CD4-positive, alpha-beta T cell (primary cell): ENCODE measurements around the gene MEI1. TPM values are rescaled to one million over a fixed set of nuclear protein-coding genes. Genes with fewer than 3 reads are reported as not detected.

Experiments used
- ATAC-seq: fragments of 200-7000 bp; cut with Tn5 transposase; one replicate; pipeline ENCODE4 v1.10.0; 2022; ENCODE audit warnings: mild to moderate bottlenecking; ENCODE audit not compliant: poor library complexity
- CTCF ChIA-PET: fragments of 350-600 bp; sonication (Branson Sonifier 250); formaldehyde crosslinking; loops from one replicate; lab custom pipeline; 2021; ENCODE audit warnings: antibody characterized with exemption, inconsistent platforms; lab: Charles Lee
- POLR2A ChIA-PET: fragments of 350-600 bp; sonication (Branson Sonifier 250); formaldehyde crosslinking; loops from one replicate; lab custom pipeline; 2021; ENCODE audit warnings: antibody characterized with exemption, inconsistent platforms; lab: Charles Lee
- DNase-seq, 14 experiments: peaks; one replicate each; pipeline ENCODE4 v3.0.0-alpha.2; 2013 to 2020; ENCODE audit warnings: mixed read lengths in 2 of 14
- H3K27ac ChIP-seq, 2 donors: one replicate each; pipeline versions ENCODE4 v1.5.1 to v1.7.0; 2013; ENCODE audit warnings: low read length in 2 of 2, low read depth in 1 of 2, mild to moderate bottlenecking in 1 of 2
- H3K27me3 ChIP-seq, 2 experiments: 1 replicate in 1 of 2; 2 replicates in 1 of 2; pipeline versions ENCODE4 v1.6.1 to v1.7.0; 2013; ENCODE audit warnings: low read length in 2 of 2, control low read depth in 1 of 2, mild to moderate bottlenecking in 1 of 2, moderate library complexity in 1 of 2; ENCODE audit not compliant: insufficient read depth in 2 of 2, control insufficient read depth in 1 of 2
- H3K36me3 ChIP-seq: one replicate; pipeline ENCODE4 v1.6.1; 2013; ENCODE audit warnings: low read length, control low read depth; ENCODE audit not compliant: insufficient read depth
- H3K4me1 ChIP-seq: one replicate; pipeline ENCODE4 v1.6.1; 2013; ENCODE audit warnings: low read length, control low read depth; ENCODE audit not compliant: insufficient read depth
- H3K4me3 ChIP-seq: one replicate; pipeline ENCODE4 v1.5.1; 2013; ENCODE audit warnings: mild to moderate bottlenecking, low read length, moderate library complexity
- H3K9me3 ChIP-seq, 2 experiments: 1 replicate in 1 of 2; 2 replicates in 1 of 2; pipeline versions ENCODE4 v1.6.1 to v1.7.0; 2013; ENCODE audit warnings: low read length in 2 of 2, mild to moderate bottlenecking in 2 of 2, control low read depth in 1 of 2, moderate library complexity in 1 of 2; ENCODE audit not compliant: control insufficient read depth in 1 of 2, insufficient read depth in 1 of 2
- H3K27ac Mint-ChIP-seq: one replicate; pipeline ENCODE4 v1.8.0; 2020; ENCODE audit warnings: mixed read lengths
- H3K27me3 Mint-ChIP-seq: one replicate; pipeline ENCODE4 v1.8.0; 2021; ENCODE audit warnings: mixed read lengths
- H3K36me3 Mint-ChIP-seq: one replicate; pipeline ENCODE4 v1.8.0; 2021; ENCODE audit warnings: low read depth, mixed read lengths
- H3K4me1 Mint-ChIP-seq: one replicate; pipeline ENCODE4 v1.8.0; 2021; ENCODE audit warnings: low read depth, mixed read lengths
- H3K4me3 Mint-ChIP-seq: one replicate; pipeline ENCODE4 v1.8.0; 2020; ENCODE audit warnings: mild to moderate bottlenecking, mixed read lengths
- H3K9me3 Mint-ChIP-seq: one replicate; pipeline ENCODE4 v1.8.0; 2020; ENCODE audit warnings: mixed read lengths
- intact Hi-C, 2 experiments: fragments of 100-400 bp; cut with DNase I in 1 of 2; cut with micrococcal nuclease in 1 of 2; formaldehyde crosslinking; loops; one replicate each; pipeline versions ENCODE4 v1.15.1 to v1.9.0; 2023 to 2025; cut with DNase I, micrococcal nuclease
- total RNA-seq, 174 experiments: library from RNA in 2 of 174; stranded (reverse) in 2 of 174; gene quantifications; one replicate each; pipeline ENCODE4 v1.2.3 and lab custom pipeline; 2021 to 2026
- TF ChIP-seq, protein P1 (sequence below): fragments of 200-600 bp; IDR thresholded peaks from one replicate; pipeline ENCODE4 v1.8.0; 2022; ENCODE audit warnings: antibody characterized with exemption, mild to moderate bottlenecking

Gene MEI1
- total RNA-seq, 2 experiments from 2014 or later: 64.4 to 81.0 TPM

GRCh38 chr22:41742918-41743317, 43.6 kb downstream of the MEI1 start:
- H3K4me3 ChIP-seq: no peak overlapping the region
- no peak for ATAC-seq
- no peak overlapping the region for H3K27ac ChIP-seq
- H3K9me3 Mint-ChIP-seq: no peaks in the 10 kb centered on the region
- H3K9me3 ChIP-seq: no peaks in the 10 kb centered on the region
- CTCF ChIA-PET: no interaction called here
- no peak for DNase-seq
- intact Hi-C loops: no loop called here
- TF ChIP-seq, protein P1, sequence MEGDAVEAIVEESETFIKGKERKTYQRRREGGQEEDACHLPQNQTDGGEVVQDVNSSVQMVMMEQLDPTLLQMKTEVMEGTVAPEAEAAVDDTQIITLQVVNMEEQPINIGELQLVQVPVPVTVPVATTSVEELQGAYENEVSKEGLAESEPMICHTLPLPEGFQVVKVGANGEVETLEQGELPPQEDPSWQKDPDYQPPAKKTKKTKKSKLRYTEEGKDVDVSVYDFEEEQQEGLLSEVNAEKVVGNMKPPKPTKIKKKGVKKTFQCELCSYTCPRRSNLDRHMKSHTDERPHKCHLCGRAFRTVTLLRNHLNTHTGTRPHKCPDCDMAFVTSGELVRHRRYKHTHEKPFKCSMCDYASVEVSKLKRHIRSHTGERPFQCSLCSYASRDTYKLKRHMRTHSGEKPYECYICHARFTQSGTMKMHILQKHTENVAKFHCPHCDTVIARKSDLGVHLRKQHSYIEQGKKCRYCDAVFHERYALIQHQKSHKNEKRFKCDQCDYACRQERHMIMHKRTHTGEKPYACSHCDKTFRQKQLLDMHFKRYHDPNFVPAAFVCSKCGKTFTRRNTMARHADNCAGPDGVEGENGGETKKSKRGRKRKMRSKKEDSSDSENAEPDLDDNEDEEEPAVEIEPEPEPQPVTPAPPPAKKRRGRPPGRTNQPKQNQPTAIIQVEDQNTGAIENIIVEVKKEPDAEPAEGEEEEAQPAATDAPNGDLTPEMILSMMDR: no peak
- no peaks in the 10 kb centered on the region for H3K27me3 ChIP-seq
- peaks cover 5% of the 10 kb centered on the region for H3K4me1 ChIP-seq
- H3K27me3 Mint-ChIP-seq: peaks cover 10% of the 10 kb centered on the region
- no peak overlapping the region for H3K27ac Mint-ChIP-seq
- H3K4me1 Mint-ChIP-seq: no peaks in the 10 kb centered on the region
- no peak overlapping the region for H3K4me3 Mint-ChIP-seq
- no peaks in the 10 kb centered on the region for H3K36me3 ChIP-seq
- no peaks in the 10 kb centered on the region for H3K36me3 Mint-ChIP-seq
- POLR2A ChIA-PET: no interaction called here

DNA sequence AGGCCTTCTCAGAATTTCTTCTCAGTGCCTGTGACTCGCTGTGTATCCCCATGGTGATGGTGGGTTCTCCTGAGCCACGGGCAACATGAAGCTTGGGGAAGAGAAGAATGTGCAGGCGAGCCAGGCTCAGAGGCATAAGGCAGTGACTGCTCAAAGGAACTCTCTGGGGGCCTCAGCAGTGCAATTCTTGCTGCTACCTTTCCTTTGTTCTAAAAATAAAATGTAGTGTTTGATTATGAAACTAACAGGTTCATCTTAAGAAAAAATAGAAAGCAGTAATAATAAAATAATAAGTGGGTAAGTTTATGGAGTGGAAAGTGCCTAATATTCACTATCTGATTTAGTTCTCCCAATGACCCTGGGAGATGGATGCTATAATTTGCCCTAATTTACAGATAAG, 46.7 kb downstream of the MEI1 start:
- ATAC-seq (no peak), DNase-seq (no peak)
- no peaks in the 10 kb centered on the region for H3K9me3 Mint-ChIP-seq
- H3K27me3 ChIP-seq: no peaks in the 10 kb centered on the region
- H3K9me3 ChIP-seq: no peaks in the 10 kb centered on the region
- H3K4me3 ChIP-seq: no peak overlapping the region
- TF ChIP-seq, protein P1: no peak
- intact Hi-C loops: loop anchor here (1.0 to 5.0 kb wide), 6 partner anchors 55 to 195 kb away; partner anchors contain the start of gene CCDC134 (in 2 of the 2)
- H3K4me1 Mint-ChIP-seq: no peaks in the 10 kb centered on the region
- ChIA-PET CTCF (interaction anchor here (1.1 to 2.0 kb wide), 13 partner anchors 8 to 211 kb away, joined by 3 to 22 read pairs (median 5); partner anchors contain the start of genes CCDC134 and SREBF2), POLR2A (interaction anchor here (1.0 to 2.9 kb wide), 5 partner anchors 35 to 87 kb away, joined by 3 to 19 read pairs (median 3); partner anchors contain the start of genes CCDC134 and SREBF2)
- peaks cover 5% of the 10 kb centered on the region for H3K4me1 ChIP-seq
- no peak overlapping the region for H3K27ac Mint-ChIP-seq
- no peaks in the 10 kb centered on the region for H3K36me3 ChIP-seq
- H3K27ac ChIP-seq: no peak overlapping the region
- no peaks in the 10 kb centered on the region for H3K36me3 Mint-ChIP-seq
- H3K4me3 Mint-ChIP-seq: no peak overlapping the region
- H3K27me3 Mint-ChIP-seq: peaks cover 10% of the 10 kb centered on the region

DNA sequence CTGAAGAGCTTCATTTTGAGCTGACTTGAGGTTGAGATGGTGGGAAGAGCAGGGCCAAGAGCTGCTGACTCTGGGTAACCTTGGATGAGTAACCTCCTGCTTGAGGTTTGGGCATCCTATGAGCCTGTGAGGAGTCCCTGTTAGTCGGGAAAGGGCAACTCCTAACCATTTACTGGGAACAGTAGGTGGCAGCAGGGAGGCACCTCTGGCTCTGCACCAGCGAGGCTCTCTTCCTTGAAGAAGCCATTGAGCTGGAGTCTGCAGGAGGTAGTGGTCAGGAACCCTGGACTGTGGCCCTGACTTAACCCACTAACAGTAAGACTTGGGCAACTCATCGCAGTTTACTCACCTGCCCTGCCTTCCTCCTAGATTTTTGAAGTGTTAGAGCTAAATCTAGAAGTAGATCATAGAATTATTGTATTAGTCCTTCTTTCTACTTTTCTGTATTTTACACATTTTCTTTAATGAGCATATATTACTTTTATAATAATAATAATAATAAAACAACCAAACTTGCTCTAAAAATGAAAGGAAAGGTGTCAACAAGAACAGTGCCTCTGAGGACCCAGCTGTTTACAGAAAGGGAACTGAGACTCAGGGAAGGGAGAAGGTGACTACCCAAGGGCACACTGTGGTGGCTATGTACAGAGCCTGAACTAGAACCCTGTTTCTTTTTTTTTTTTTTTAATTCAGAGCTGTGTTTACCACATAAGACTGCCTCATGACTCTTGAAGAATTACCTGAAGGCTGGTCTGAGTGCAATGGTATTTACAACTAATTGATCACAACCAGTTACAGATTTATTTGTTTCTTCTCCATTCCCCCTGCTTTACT, 47.5 kb downstream of the MEI1 start:
- Mint-ChIP-seq H3K4me3 (no peak overlapping the region), H3K36me3 (no peaks in the 10 kb centered on the region), H3K27ac (no peak overlapping the region), H3K4me1 (no peaks in the 10 kb centered on the region), H3K9me3 (no peaks in the 10 kb centered on the region), H3K27me3 (peaks cover 10% of the 10 kb centered on the region)
- no peak overlapping the region for H3K27ac ChIP-seq
- H3K9me3 ChIP-seq: no peaks in the 10 kb centered on the region
- H3K4me1 ChIP-seq: peaks cover 5% of the 10 kb centered on the region
- TF ChIP-seq, protein P1: peak; percentile 81
- no peaks in the 10 kb centered on the region for H3K36me3 ChIP-seq
- ChIA-PET CTCF (interaction anchor here (0.6 to 2.0 kb wide), 18 partner anchors 9 to 210 kb away, joined by 3 to 22 read pairs (median 5); partner anchors contain the start of genes CCDC134 and SREBF2), POLR2A (interaction anchor here (0.9 to 2.9 kb wide), 8 partner anchors 34 to 200 kb away, joined by 3 to 19 read pairs (median 4); partner anchors contain the start of genes CCDC134, CENPM and SREBF2)
- no peak overlapping the region for H3K4me3 ChIP-seq
- intact Hi-C loops: loop anchor here (1.0 to 5.0 kb wide), 6 partner anchors 54 to 195 kb away; partner anchors contain the start of gene CCDC134 (in 2 of the 2)
- H3K27me3 ChIP-seq: no peaks in the 10 kb centered on the region
- peak; percentile 29 to 81 (median 44) for DNase-seq
- ATAC-seq: peak; percentile 90
